DOHH2 (cell line): ENCODE measurements around the gene ALKBH3.

ENCODE experiments used
- EZH2phosphoT487 ChIP-seq: fragments of 200-600 bp; sonication (generic); IDR thresholded peaks from 2 replicates; pipeline ENCODE4 v1.6.1; 2017; ENCODE audit warnings: borderline replicate concordance, mild to moderate bottlenecking, antibody characterized with exemption, low read length, moderate library complexity, mixed read lengths
- TF ChIP-seq, protein P1 (sequence below): fragments of 200-600 bp; sonication (generic); IDR thresholded peaks from one replicate; pipeline ENCODE4 v1.5.1; 2014; ENCODE audit warnings: antibody characterized with exemption, mild to moderate bottlenecking, low read depth, low read length; ENCODE audit not compliant: poor library complexity, severe bottlenecking

GRCh38 chr11:43943931-43944751, 63.5 kb downstream of the ALKBH3 start:
- TF ChIP-seq, protein P1, sequence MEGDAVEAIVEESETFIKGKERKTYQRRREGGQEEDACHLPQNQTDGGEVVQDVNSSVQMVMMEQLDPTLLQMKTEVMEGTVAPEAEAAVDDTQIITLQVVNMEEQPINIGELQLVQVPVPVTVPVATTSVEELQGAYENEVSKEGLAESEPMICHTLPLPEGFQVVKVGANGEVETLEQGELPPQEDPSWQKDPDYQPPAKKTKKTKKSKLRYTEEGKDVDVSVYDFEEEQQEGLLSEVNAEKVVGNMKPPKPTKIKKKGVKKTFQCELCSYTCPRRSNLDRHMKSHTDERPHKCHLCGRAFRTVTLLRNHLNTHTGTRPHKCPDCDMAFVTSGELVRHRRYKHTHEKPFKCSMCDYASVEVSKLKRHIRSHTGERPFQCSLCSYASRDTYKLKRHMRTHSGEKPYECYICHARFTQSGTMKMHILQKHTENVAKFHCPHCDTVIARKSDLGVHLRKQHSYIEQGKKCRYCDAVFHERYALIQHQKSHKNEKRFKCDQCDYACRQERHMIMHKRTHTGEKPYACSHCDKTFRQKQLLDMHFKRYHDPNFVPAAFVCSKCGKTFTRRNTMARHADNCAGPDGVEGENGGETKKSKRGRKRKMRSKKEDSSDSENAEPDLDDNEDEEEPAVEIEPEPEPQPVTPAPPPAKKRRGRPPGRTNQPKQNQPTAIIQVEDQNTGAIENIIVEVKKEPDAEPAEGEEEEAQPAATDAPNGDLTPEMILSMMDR: no peak
- TF ChIP-seq EZH2phosphoT487: no peak
